ENCODE data around the gene MMP17.

Gene MMP17

GRCh38 chr12:131830914-131831571 lies 2.9 kb downstream of the MMP17 start:
- no peak for DNase-seq (ENCODE audit: low read depth)

GRCh38 chr12:131831635-131832041 lies 3.4 kb downstream of the MMP17 start:
- no peak for DNase-seq (ENCODE audit: low read depth)

- no peak for DNase-seq (ENCODE audit: low read depth)
These were observed 4.4 kb downstream of the MMP17 start for GRCh38 chr12:131832321-131833231.

- no peak for DNase-seq (ENCODE audit: low read depth)
These were observed 5.2 kb downstream of the MMP17 start for GRCh38 chr12:131833288-131833895.

GRCh38 chr12:131833896-131834641 lies 5.9 kb downstream of the MMP17 start:
- no peak for DNase-seq (ENCODE audit: low read depth)

GRCh38 chr12:131834798-131835615 lies 6.8 kb downstream of the MMP17 start:
- no peak for DNase-seq (ENCODE audit: low read depth)

GRCh38 chr12:131835616-131836171 lies 7.5 kb downstream of the MMP17 start:
- no peak for DNase-seq (ENCODE audit: low read depth)

GRCh38 chr12:131836193-131836592 lies 8.0 kb downstream of the MMP17 start:
- DNase-seq (ENCODE audit: low read depth): no peak

GRCh38 chr12:131836714-131837397 lies 8.7 kb downstream of the MMP17 start:
- DNase-seq (ENCODE audit: low read depth): no peak

- no peak for DNase-seq (ENCODE audit: low read depth)
These were observed 12.6 kb downstream of the MMP17 start for GRCh38 chr12:131840643-131841416.

GRCh38 chr12:131841547-131841946 lies 13.4 kb downstream of the MMP17 start:
- DNase-seq (ENCODE audit: low read depth): no peak

GRCh38 chr12:131842169-131842568 lies 14.0 kb downstream of the MMP17 start:
- no peak for DNase-seq (ENCODE audit: low read depth)

- no peak for DNase-seq (ENCODE audit: low read depth)
These were observed 15.3 kb downstream of the MMP17 start for GRCh38 chr12:131843527-131843926.

GRCh38 chr12:131844140-131844539 lies 15.9 kb downstream of the MMP17 start:
- no peak for DNase-seq (ENCODE audit: low read depth)

GRCh38 chr12:131844656-131845055 lies 16.5 kb downstream of the MMP17 start:
- no peak for DNase-seq (ENCODE audit: low read depth)

- DNase-seq (ENCODE audit: low read depth): no peak
These were observed 16.9 kb downstream of the MMP17 start for GRCh38 chr12:131845121-131845520.

- DNase-seq (ENCODE audit: low read depth): no peak
These were observed 19.3 kb downstream of the MMP17 start for GRCh38 chr12:131847456-131847855.

- DNase-seq (ENCODE audit: low read depth): no peak
These were observed 20.6 kb downstream of the MMP17 start for GRCh38 chr12:131848753-131849152.

- DNase-seq (ENCODE audit: low read depth): no peak
These were observed 21.7 kb downstream of the MMP17 start for GRCh38 chr12:131849700-131850553.

Measured in stimulated activated CD8-positive, alpha-beta memory T cell treated with anti-CD3 and anti-CD28 coated beads, Interleukin-15, amount 100 ng/mL, for 1 hour (primary cell).